Measurements from ENCODE around the gene CALN1. TPM values are rescaled to one million over a fixed set of nuclear protein-coding genes. Genes with fewer than 3 reads are reported as not detected.
"Not testable (repeated sequence)": the region's sequence is repeated elsewhere in the genome, so short reads cannot be mapped to it uniquely, and the experiment has no call there.

The CALN1 gene
- total RNA-seq (under 1 TPM; 0.03 to 0.91 TPM), polyA plus RNA-seq (under 1 TPM; 0.02 TPM)
- long read RNA-seq, donor 1: 0 reads
- long read RNA-seq, donor 2: 0 reads
- long read RNA-seq, donor 3: 0 reads
- long read RNA-seq, donor 4: 0 reads
- long read RNA-seq, donor 5: 0 reads

DNA sequence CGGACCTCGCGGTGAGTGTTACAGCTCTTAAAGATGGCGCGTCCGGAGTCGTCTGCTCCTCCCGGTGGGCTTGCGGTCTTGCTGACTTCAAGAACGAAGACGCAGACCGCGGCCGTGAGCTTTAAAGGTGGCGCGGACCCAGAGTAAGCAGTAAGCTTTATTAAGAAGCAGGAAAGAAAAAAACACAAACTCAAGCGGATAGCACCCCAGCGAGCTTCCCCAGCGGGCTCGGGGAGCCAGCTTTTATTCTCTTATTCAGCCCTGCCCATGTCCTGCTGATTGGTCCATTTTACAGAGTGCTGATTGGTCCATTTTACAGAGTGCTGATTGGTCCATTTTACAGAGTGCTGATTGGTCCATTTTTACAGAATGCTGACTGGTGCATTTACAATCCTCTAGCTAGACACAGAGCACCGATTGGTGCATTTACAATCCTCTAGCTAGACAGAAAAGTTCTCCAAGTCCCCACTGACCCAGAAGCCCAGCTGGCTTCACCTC lies at the start of gene CALN1:
CALN1 (minus strand) TSS at position 218 of the 498 bp plus-strand sequence.
- H3K4me3 ChIP-seq; ATAC-seq (ENCODE audit: insufficient read depth, low FRiP score); H3K36me3 ChIP-seq (ENCODE audit: control insufficient read depth in 4 of 4, insufficient read depth in 4 of 4, low read length in 4 of 4); H3K4me1 ChIP-seq (ENCODE audit: control insufficient read depth in 5 of 5, insufficient read depth in 5 of 5, low read length in 5 of 5); H3K27ac ChIP-seq (ENCODE audit: low read depth in 1 of 2, low read length in 1 of 2); DNase-seq; H3K9ac ChIP-seq (ENCODE audit: insufficient read depth in 1 of 2, low read length in 2 of 2); H3K27me3 ChIP-seq (ENCODE audit: control insufficient read depth in 3 of 3, insufficient read depth in 3 of 3, low read length in 2 of 3): not testable (repeated sequence)
- WGBS, 2 donors: 96 to 97% methylated on average over 21 of the region's 21 CpGs
- H3K9me3 ChIP-seq (ENCODE audit: control insufficient read depth in 4 of 4, insufficient read depth in 3 of 4, low read length in 3 of 4): peaks cover 0 to 11% (median 0%) of the 10 kb centered on the region in 4 donors

DNA sequence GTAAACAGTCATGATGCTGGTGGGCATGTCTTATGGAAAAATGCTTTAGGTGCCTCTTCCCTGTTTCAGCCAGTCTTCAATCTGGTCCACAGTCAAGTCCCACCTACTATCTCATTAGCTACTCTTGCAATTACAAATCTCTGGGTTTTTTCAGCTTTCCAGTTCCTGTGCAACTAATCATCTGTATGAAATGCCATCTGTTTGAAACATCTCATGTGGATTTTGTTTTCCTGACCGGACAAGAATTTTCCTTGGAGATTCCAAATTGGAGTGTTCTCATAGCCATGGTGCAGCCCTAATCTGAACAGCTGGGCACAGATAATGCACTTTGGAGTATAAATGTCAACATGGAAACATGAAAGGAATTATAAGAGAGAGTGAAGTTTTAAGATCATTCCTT lies 41.3 kb upstream of the CALN1 start:
- H3K9ac ChIP-seq (ENCODE audit: insufficient read depth in 1 of 2, low read length in 2 of 2): no peak overlapping the region
- H3K27ac ChIP-seq (ENCODE audit: low read depth in 1 of 2, low read length in 1 of 2): no peak overlapping the region
- H3K27me3 ChIP-seq (ENCODE audit: control insufficient read depth in 3 of 3, insufficient read depth in 3 of 3, low read length in 2 of 3): no peaks in the 10 kb centered on the region
- H3K9me3 ChIP-seq (ENCODE audit: control insufficient read depth in 4 of 4, insufficient read depth in 3 of 4, low read length in 3 of 4): peaks cover 0 to 11% (median 3%) of the 10 kb centered on the region in 4 donors
- H3K4me1 ChIP-seq (ENCODE audit: control insufficient read depth in 5 of 5, insufficient read depth in 5 of 5, low read length in 5 of 5): no peaks in the 10 kb centered on the region
- H3K36me3 ChIP-seq (ENCODE audit: control insufficient read depth in 4 of 4, insufficient read depth in 4 of 4, low read length in 4 of 4): no peaks in the 10 kb centered on the region
- DNase-seq (no peak), ATAC-seq (ENCODE audit: insufficient read depth, low FRiP score) (no peak)
- no peak overlapping the region for H3K4me3 ChIP-seq
- WGBS, 2 donors: 81 to 85% methylated on average over 1 of the region's 1 CpG
- TF ChIP-seq, protein P1, sequence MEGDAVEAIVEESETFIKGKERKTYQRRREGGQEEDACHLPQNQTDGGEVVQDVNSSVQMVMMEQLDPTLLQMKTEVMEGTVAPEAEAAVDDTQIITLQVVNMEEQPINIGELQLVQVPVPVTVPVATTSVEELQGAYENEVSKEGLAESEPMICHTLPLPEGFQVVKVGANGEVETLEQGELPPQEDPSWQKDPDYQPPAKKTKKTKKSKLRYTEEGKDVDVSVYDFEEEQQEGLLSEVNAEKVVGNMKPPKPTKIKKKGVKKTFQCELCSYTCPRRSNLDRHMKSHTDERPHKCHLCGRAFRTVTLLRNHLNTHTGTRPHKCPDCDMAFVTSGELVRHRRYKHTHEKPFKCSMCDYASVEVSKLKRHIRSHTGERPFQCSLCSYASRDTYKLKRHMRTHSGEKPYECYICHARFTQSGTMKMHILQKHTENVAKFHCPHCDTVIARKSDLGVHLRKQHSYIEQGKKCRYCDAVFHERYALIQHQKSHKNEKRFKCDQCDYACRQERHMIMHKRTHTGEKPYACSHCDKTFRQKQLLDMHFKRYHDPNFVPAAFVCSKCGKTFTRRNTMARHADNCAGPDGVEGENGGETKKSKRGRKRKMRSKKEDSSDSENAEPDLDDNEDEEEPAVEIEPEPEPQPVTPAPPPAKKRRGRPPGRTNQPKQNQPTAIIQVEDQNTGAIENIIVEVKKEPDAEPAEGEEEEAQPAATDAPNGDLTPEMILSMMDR (IDR thresholded peaks at IDR 0.05; ENCODE audit: control extremely low read depth, extremely low read depth): no peak

DNA sequence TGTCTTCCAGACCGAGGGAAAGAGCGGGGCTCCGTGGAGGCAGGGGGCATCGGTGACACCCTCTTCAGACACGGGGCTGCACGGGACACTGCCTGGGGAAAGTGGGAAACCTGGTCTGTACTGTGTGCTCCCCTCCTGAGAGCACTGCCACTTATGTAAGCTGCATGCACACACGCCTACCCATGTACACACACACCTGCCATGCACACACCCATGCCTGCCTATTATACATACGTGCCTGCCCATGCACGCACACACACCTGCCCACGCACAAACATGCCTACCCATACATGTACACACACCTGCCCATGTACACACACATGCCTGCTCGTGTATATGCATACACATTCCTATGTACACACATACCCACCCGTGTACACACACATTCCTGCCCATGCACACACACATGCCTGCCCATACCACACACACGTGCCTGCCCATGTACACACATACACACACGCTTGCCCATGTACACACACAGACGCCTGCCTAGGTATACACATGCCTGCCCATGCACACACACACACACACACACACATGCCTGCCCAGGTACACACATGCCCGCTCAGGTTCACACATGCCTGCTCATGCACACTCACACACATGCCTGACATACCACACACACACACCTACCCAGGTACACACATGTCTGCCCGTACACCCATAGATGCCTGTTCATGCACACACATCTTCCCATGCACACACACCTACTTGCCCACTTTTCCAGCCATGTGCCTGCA lies 35.5 kb upstream of the CALN1 start:
- no peak overlapping the region for H3K9ac ChIP-seq (ENCODE audit: insufficient read depth in 1 of 2, low read length in 2 of 2)

More for the DNA sequence above, 35.5 kb upstream of the CALN1 start:
- TF ChIP-seq, protein P1 (IDR thresholded peaks at IDR 0.05; ENCODE audit: control extremely low read depth, extremely low read depth): no peak
- no peaks in the 10 kb centered on the region for H3K36me3 ChIP-seq (ENCODE audit: control insufficient read depth in 4 of 4, insufficient read depth in 4 of 4, low read length in 4 of 4)
- 83 to 86% methylated on average over 17 of the region's 17 CpGs for WGBS, 2 donors
- peaks cover 3 to 13% (median 10%) of the 10 kb centered on the region in 3 donors for H3K27me3 ChIP-seq (ENCODE audit: control insufficient read depth in 3 of 3, insufficient read depth in 3 of 3, low read length in 2 of 3)
- peaks cover 0 to 11% (median 3%) of the 10 kb centered on the region in 5 donors for H3K4me1 ChIP-seq (ENCODE audit: control insufficient read depth in 5 of 5, insufficient read depth in 5 of 5, low read length in 5 of 5)
- peaks cover 0 to 10% (median 1%) of the 10 kb centered on the region in 4 donors for H3K9me3 ChIP-seq (ENCODE audit: control insufficient read depth in 4 of 4, insufficient read depth in 3 of 4, low read length in 3 of 4)
- DNase-seq (no peak), ATAC-seq (ENCODE audit: insufficient read depth, low FRiP score) (no peak)
- no peak overlapping the region for H3K27ac ChIP-seq (ENCODE audit: low read depth in 1 of 2, low read length in 1 of 2)
- no peak overlapping the region for H3K4me3 ChIP-seq
